Nephron progenitor cell (in vitro differentiated cells): ENCODE results near the gene EIF2S2.
A peak's percentile ranks its signal among the peaks of the same experiment; 100 is the strongest.
"Not testable (repeated sequence)": the region's sequence is repeated elsewhere in the genome, so short reads cannot be mapped to it uniquely, and the experiment has no call there.

Experiments
- DNase-seq: peaks from one replicate; pipeline ENCODE4 v3.0.0; 2021
- H3K27ac Mint-ChIP-seq: 2 replicates; pipeline ENCODE4 v1.8.0; 2021; ENCODE audit warnings: mild to moderate bottlenecking, moderate library complexity, mixed read lengths
- H3K27me3 Mint-ChIP-seq: 2 replicates; pipeline ENCODE4 v1.8.0; 2021; ENCODE audit warnings: mild to moderate bottlenecking, low read depth, mixed read lengths; ENCODE audit not compliant: poor library complexity
- H3K36me3 Mint-ChIP-seq: 2 replicates; pipeline ENCODE4 v1.8.0; 2021; ENCODE audit warnings: low read depth, mixed read lengths
- H3K4me1 Mint-ChIP-seq: 2 replicates; pipeline ENCODE4 v1.8.0; 2021; ENCODE audit warnings: mixed read lengths
- H3K4me3 Mint-ChIP-seq: 2 replicates; pipeline ENCODE4 v1.8.0; 2021; ENCODE audit warnings: mild to moderate bottlenecking, moderate library complexity, mixed read lengths
- H3K9me3 Mint-ChIP-seq: 2 replicates; pipeline ENCODE4 v1.8.0; 2021; ENCODE audit warnings: mild to moderate bottlenecking, moderate library complexity, mixed read lengths
- CTCF ChIP-seq: fragments of 200-600 bp; sonication (generic); IDR thresholded peaks from 2 replicates; pipeline ENCODE4 v1.5.0; 2021; ENCODE audit warnings: antibody characterized with exemption

The EIF2S2 gene

GRCh38 chr20:34111702-34112599, at the start of gene EIF2S2:
Gene EIF2S2 (minus strand): TSS chr20:34112243. CDS start chr20:34112110, 133 bp downstream.
- TF ChIP-seq CTCF = no peak
- H3K9me3 Mint-ChIP-seq = no peaks in the 10 kb centered on the region
- H3K4me1 Mint-ChIP-seq = peaks cover 47% of the 10 kb centered on the region
- DNase-seq = peak; percentile 94
- peak within 1 kb of the TSS; percentile 96 for H3K27ac Mint-ChIP-seq
- peak within 1 kb of the TSS; percentile 90 for H3K4me3 Mint-ChIP-seq
- peaks cover 19% of the 10 kb centered on the region for H3K36me3 Mint-ChIP-seq
- peaks cover 14% of the 10 kb centered on the region for H3K27me3 Mint-ChIP-seq

GRCh38 chr20:34157697-34158096, 45.7 kb upstream of the EIF2S2 start:
- H3K9me3 Mint-ChIP-seq = peaks cover 26% of the 10 kb centered on the region
- H3K4me3 Mint-ChIP-seq, DNase-seq, H3K27ac Mint-ChIP-seq, H3K36me3 Mint-ChIP-seq: not testable (repeated sequence)
- peaks cover 40% of the 10 kb centered on the region for H3K4me1 Mint-ChIP-seq
- H3K27me3 Mint-ChIP-seq = peaks cover 26% of the 10 kb centered on the region

- Mint-ChIP-seq H3K4me3 (no peak overlapping the region), H3K27ac (no peak overlapping the region), H3K36me3 (peaks cover 4% of the 10 kb centered on the region), H3K9me3 (peaks cover 26% of the 10 kb centered on the region), H3K27me3 (peaks cover 31% of the 10 kb centered on the region), H3K4me1 (peaks cover 46% of the 10 kb centered on the region)
- TF ChIP-seq CTCF = no peak
- no peak for DNase-seq
These were observed 43.8 kb upstream of the EIF2S2 start for GRCh38 chr20:34155836-34156235.

GRCh38 chr20:34153169-34153568, 41.1 kb upstream of the EIF2S2 start:
- DNase-seq, H3K36me3 Mint-ChIP-seq, H3K27ac Mint-ChIP-seq, H3K4me3 Mint-ChIP-seq: not testable (repeated sequence)
- peaks cover 52% of the 10 kb centered on the region for H3K4me1 Mint-ChIP-seq
- H3K9me3 Mint-ChIP-seq = peaks cover 23% of the 10 kb centered on the region
- peaks cover 32% of the 10 kb centered on the region for H3K27me3 Mint-ChIP-seq

- H3K27ac Mint-ChIP-seq, DNase-seq, H3K4me3 Mint-ChIP-seq, H3K36me3 Mint-ChIP-seq: not testable (repeated sequence)
- Mint-ChIP-seq H3K9me3 (peaks cover 17% of the 10 kb centered on the region), H3K27me3 (peaks cover 32% of the 10 kb centered on the region), H3K4me1 (peaks cover 52% of the 10 kb centered on the region)
These were observed 40.0 kb upstream of the EIF2S2 start for GRCh38 chr20:34152073-34152472.

GRCh38 chr20:34150306-34151000, 38.4 kb upstream of the EIF2S2 start:
- peaks cover 26% of the 10 kb centered on the region for H3K27me3 Mint-ChIP-seq
- H3K9me3 Mint-ChIP-seq = peaks cover 12% of the 10 kb centered on the region
- no peak for TF ChIP-seq CTCF
- DNase-seq = no peak
- H3K36me3 Mint-ChIP-seq = peaks cover 4% of the 10 kb centered on the region
- peaks cover 44% of the 10 kb centered on the region for H3K4me1 Mint-ChIP-seq
- H3K4me3 Mint-ChIP-seq = no peak overlapping the region
- no peak overlapping the region for H3K27ac Mint-ChIP-seq

- no peaks in the 10 kb centered on the region for H3K9me3 Mint-ChIP-seq
- H3K36me3 Mint-ChIP-seq = no peaks in the 10 kb centered on the region
- H3K4me1 Mint-ChIP-seq = peaks cover 17% of the 10 kb centered on the region
- no peak for DNase-seq
- no peak overlapping the region for H3K4me3 Mint-ChIP-seq
- H3K27ac Mint-ChIP-seq = no peak overlapping the region
- TF ChIP-seq CTCF = no peak
- peaks cover 4% of the 10 kb centered on the region for H3K27me3 Mint-ChIP-seq
These were observed 33.3 kb upstream of the EIF2S2 start for GRCh38 chr20:34145280-34145819.
